BE2C (cell line): ENCODE results near the gene COL26A1.
"Not testable (repeated sequence)": the region's sequence is repeated elsewhere in the genome, so short reads cannot be mapped to it uniquely, and the experiment has no call there.

Experiments
- DNase-seq: peaks from one replicate; pipeline ENCODE4 v3.0.0-alpha.2; 2020
- H3K27me3 ChIP-seq: fragments of 250-450 bp; sonication (Bioruptor Pico); 2 replicates; pipeline ENCODE4 v1.5.1; 2020; ENCODE audit warnings: mild to moderate bottlenecking
- H3K36me3 ChIP-seq: fragments of 250-450 bp; sonication (Bioruptor Pico); 2 replicates; pipeline ENCODE4 v1.5.1; 2020; ENCODE audit warnings: mild to moderate bottlenecking
- H3K4me1 ChIP-seq: fragments of 250-450 bp; sonication (Bioruptor Pico); 2 replicates; pipeline ENCODE4 v1.5.1; 2020
- H3K4me3 ChIP-seq: 2 replicates; pipeline ENCODE4 v1.5.1; 2011; ENCODE audit warnings: low read depth, low read length
- H3K9me3 ChIP-seq: fragments of 250-450 bp; sonication (Bioruptor Pico); 2 replicates; pipeline ENCODE4 v1.5.1; 2020
- TF ChIP-seq, protein P1 (sequence below): IDR thresholded peaks from 2 replicates; pipeline ENCODE4 v1.5.1; 2012; ENCODE audit warnings: mild to moderate bottlenecking, low read depth, low read length

Gene COL26A1

GRCh38 chr7:101487753-101488152 is 125.1 kb downstream of the COL26A1 start:
- Histone ChIP-seq H3K36me3 (no peaks in the 10 kb centered on the region), H3K4me1 (peaks cover 5% of the 10 kb centered on the region), H3K9me3 (no peaks in the 10 kb centered on the region), H3K27me3 (no peaks in the 10 kb centered on the region), H3K4me3 (no peak overlapping the region)
- TF ChIP-seq, protein P1, sequence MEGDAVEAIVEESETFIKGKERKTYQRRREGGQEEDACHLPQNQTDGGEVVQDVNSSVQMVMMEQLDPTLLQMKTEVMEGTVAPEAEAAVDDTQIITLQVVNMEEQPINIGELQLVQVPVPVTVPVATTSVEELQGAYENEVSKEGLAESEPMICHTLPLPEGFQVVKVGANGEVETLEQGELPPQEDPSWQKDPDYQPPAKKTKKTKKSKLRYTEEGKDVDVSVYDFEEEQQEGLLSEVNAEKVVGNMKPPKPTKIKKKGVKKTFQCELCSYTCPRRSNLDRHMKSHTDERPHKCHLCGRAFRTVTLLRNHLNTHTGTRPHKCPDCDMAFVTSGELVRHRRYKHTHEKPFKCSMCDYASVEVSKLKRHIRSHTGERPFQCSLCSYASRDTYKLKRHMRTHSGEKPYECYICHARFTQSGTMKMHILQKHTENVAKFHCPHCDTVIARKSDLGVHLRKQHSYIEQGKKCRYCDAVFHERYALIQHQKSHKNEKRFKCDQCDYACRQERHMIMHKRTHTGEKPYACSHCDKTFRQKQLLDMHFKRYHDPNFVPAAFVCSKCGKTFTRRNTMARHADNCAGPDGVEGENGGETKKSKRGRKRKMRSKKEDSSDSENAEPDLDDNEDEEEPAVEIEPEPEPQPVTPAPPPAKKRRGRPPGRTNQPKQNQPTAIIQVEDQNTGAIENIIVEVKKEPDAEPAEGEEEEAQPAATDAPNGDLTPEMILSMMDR = no peak
- no peak for DNase-seq

DNA sequence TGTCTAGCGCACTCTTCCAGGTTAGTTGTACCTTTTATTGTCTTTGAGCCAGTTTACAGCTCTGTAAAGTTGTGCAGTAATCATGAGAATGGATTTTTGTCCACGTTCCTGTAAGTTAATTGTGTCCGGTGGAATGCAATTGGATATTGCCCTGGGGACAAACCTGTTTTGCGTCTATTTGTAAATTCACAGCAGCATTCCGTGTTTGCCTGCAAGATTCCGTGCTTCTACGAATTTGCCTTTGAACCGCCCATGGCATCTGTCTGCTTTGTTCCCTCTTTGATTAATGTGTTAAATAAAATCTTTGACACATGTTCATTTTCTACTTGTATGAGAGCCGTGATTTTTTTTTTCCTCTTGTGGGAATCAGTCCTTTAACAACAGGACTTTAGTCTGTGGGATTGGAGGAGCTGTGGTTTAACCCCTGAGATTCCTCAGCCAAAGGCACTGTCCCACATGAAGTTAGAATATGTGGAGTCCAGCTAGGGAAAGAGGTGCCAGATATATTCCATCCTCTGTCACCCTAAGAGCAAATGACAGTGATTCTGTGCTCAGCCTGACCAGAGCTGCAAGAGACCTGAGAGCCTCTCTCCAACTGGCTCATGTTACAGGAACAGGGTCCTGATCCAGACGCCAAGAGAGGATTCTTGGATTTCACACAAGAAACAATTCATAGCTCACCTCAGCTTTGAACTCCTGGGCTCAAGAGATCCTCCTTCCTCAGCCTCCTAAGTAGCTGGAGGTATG is 126.3 kb downstream of the COL26A1 start:
- H3K9me3 ChIP-seq = no peaks in the 10 kb centered on the region
- DNase-seq = no peak
- H3K27me3 ChIP-seq = no peaks in the 10 kb centered on the region
- peaks cover 5% of the 10 kb centered on the region for H3K4me1 ChIP-seq
- TF ChIP-seq, protein P1 = no peak
- H3K36me3 ChIP-seq = no peaks in the 10 kb centered on the region
- H3K4me3 ChIP-seq = no peak overlapping the region

- DNase-seq, H3K4me3 ChIP-seq, H3K9me3 ChIP-seq: not testable (repeated sequence)
Measured at GRCh38 chr7:101490439-101490838, 127.8 kb downstream of the COL26A1 start.

DNA sequence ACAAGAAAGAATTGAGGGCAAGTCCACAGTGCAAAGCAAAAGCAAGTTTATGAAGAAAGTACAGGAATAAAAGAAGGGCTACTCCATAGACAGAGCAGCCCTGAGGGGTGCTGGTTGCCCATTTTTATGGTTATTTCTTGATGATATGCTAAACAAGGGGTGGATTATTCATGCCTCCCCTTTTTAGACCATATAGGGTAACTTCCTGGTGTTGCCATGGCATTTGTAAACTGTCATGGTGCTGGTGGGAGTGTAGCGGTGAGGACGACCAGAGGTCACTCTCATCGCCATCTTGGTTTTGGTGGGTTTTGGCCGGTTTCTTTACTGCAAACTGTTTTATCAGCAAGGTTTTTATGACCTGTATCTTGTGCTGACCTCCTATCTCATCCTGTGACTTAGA is 128.8 kb downstream of the COL26A1 start:
- H3K4me1 ChIP-seq, H3K9me3 ChIP-seq, H3K27me3 ChIP-seq, H3K4me3 ChIP-seq, H3K36me3 ChIP-seq, DNase-seq: not testable (repeated sequence)

More at GRCh38 chr7:101490439-101490838, 127.8 kb downstream of the COL26A1 start:
- H3K27me3 ChIP-seq, H3K4me1 ChIP-seq, H3K36me3 ChIP-seq: not testable (repeated sequence)

- TF ChIP-seq, protein P1 = no peak
- Histone ChIP-seq H3K27me3 (no peaks in the 10 kb centered on the region), H3K4me3 (no peak overlapping the region), H3K9me3 (no peaks in the 10 kb centered on the region), H3K4me1 (no peaks in the 10 kb centered on the region), H3K36me3 (no peaks in the 10 kb centered on the region)
- no peak for DNase-seq
Measured at GRCh38 chr7:101494602-101495329, 132.1 kb downstream of the COL26A1 start.

DNA sequence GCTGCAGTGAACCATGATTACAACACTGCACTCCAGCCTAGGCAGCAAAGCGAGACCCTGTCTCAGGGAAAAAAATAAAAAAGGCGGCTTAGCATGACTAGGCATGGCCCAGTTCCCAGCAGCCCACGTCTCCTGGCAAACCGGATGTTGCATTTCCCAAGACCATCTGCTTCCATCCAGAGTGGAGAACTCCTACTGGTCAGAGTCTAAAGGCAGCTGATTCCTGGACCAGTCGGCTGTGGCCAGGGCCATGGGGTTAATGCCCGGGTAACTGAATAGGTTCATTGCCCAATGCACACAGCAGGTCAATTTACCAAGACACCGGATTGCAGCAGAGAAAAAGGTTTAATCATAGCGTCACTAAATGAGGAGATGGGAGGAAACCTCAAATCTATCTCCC is 133.3 kb downstream of the COL26A1 start:
- no peaks in the 10 kb centered on the region for H3K9me3 ChIP-seq
- DNase-seq = no peak
- H3K4me3 ChIP-seq = no peak overlapping the region
- no peaks in the 10 kb centered on the region for H3K4me1 ChIP-seq
- H3K27me3 ChIP-seq = no peaks in the 10 kb centered on the region
- H3K36me3 ChIP-seq = no peaks in the 10 kb centered on the region
- TF ChIP-seq, protein P1 = no peak

- H3K9me3 ChIP-seq = no peaks in the 10 kb centered on the region
- TF ChIP-seq, protein P1 = no peak
- no peaks in the 10 kb centered on the region for H3K36me3 ChIP-seq
- no peak overlapping the region for H3K4me3 ChIP-seq
- H3K27me3 ChIP-seq = no peaks in the 10 kb centered on the region
- H3K4me1 ChIP-seq = no peaks in the 10 kb centered on the region
- no peak for DNase-seq
Measured at GRCh38 chr7:101501351-101501750, 138.7 kb downstream of the COL26A1 start.
